ENCODE data around the gene CCR5AS.

CCR5AS gene

GRCh38 chr3:46344476-46344875 lies 62.4 kb downstream of the CCR5AS start:
- TF ChIP-seq CTCF (conservative IDR thresholded peaks at IDR 0.05) = no peak
- H3K79me1 ChIP-seq (ENCODE audit: insufficient read depth, low read depth, low read length, poor library complexity, severe bottlenecking) = no peaks in the 10 kb centered on the region
- no peaks in the 10 kb centered on the region for H3K23me2 ChIP-seq (ENCODE audit: insufficient read length, low read depth, low read length, poor library complexity, severe bottlenecking)
- no peaks in the 10 kb centered on the region for H3K4me1 Mint-ChIP-seq
- H3K4me3 Mint-ChIP-seq = no peak overlapping the region
- DNase-seq = no peak
- H3K9me3 ChIP-seq (ENCODE audit: control insufficient read depth, low read depth, low read length) = peaks cover 3% of the 10 kb centered on the region
- no peaks in the 10 kb centered on the region for H3K27me3 Mint-ChIP-seq (ENCODE audit: low read depth)
- H3K14ac ChIP-seq (ENCODE audit: insufficient read depth, low read length) = no peak overlapping the region
- H3K4me1 ChIP-seq (ENCODE audit: insufficient read depth, low read length) = no peaks in the 10 kb centered on the region
- H3K9me3 Mint-ChIP-seq = peaks cover 28 to 33% of the 10 kb centered on the region in 2 experiments
- H3K4me2 ChIP-seq (ENCODE audit: insufficient read depth, insufficient read length, low read length) = no peak overlapping the region
- no peak overlapping the region for H3K23ac ChIP-seq (ENCODE audit: insufficient read length, low read depth, low read length)
- no peak overlapping the region for H2BK120ac ChIP-seq (ENCODE audit: low read depth, low read length, poor library complexity, severe bottlenecking)
- no peak overlapping the region for H2BK20ac ChIP-seq (ENCODE audit: low read depth, low read length, poor library complexity, severe bottlenecking)
- H4K91ac ChIP-seq (ENCODE audit: insufficient read length, low read depth, low read length) = no peak overlapping the region
- no peak overlapping the region for H3K18ac ChIP-seq (ENCODE audit: insufficient read length, low read depth, low read length)
- WGBS (ENCODE audit: extremely low coverage, insufficient read length, low lambda C conversion rate) = no CpG with 5 or more reads among the region's 4 CpGs
- H3K27ac Mint-ChIP-seq = no peak overlapping the region
- H3K79me2 ChIP-seq (ENCODE audit: insufficient read depth, low read length) = no peaks in the 10 kb centered on the region
- H4K20me1 ChIP-seq (ENCODE audit: control insufficient read depth, insufficient read depth, insufficient read length) = no peaks in the 10 kb centered on the region
- H2AK5ac ChIP-seq (ENCODE audit: insufficient read length, low read length) = no peak overlapping the region
- H4K5ac ChIP-seq (ENCODE audit: insufficient read length, low read depth, low read length) = no peak overlapping the region
- H2BK15ac ChIP-seq (ENCODE audit: low read depth, low read length) = no peak overlapping the region
- no peak overlapping the region for H3K4ac ChIP-seq (ENCODE audit: low read depth, low read length)
- no peak overlapping the region for H3K56ac ChIP-seq (ENCODE audit: insufficient read length, low read depth, low read length)
- no peak overlapping the region for H4K8ac ChIP-seq (replicated peaks; ENCODE audit: insufficient read length, low read depth, low read length)
- H3T11ph ChIP-seq (ENCODE audit: low read length) = no peak overlapping the region
- H2AFZ ChIP-seq (ENCODE audit: low read length) = no peak overlapping the region
- H3K36me3 Mint-ChIP-seq (ENCODE audit: insufficient read depth in 1 of 3, low read depth in 3 of 3) = peaks cover 0 to 5% (median 1%) of the 10 kb centered on the region in 3 experiments; a peak in 3 of 7 replicates
- H2BK12ac ChIP-seq (ENCODE audit: insufficient read length, low read depth, low read length) = no peak overlapping the region
- no peak overlapping the region for H3K27ac ChIP-seq (ENCODE audit: insufficient read length, low read depth, low read length)
- H3K27me3 ChIP-seq (ENCODE audit: insufficient read depth, low read length) = no peaks in the 10 kb centered on the region
- no peak overlapping the region for H2BK5ac ChIP-seq (ENCODE audit: insufficient read length, low read length)
- no peak overlapping the region for H3K9ac ChIP-seq (ENCODE audit: extremely low read depth, insufficient read length, low read length)
